Astrocyte (in vitro differentiated cells and primary cell): ENCODE data around the gene KRT17. TPM values are rescaled to one million over a fixed set of nuclear protein-coding genes. Genes with fewer than 3 reads are reported as not detected.
"Not testable (repeated sequence)": the region's sequence is repeated elsewhere in the genome, so short reads cannot be mapped to it uniquely, and the experiment has no call there.

Experiments used
- DNase-seq: peaks from one replicate; pipeline ENCODE4 v3.0.0-alpha.2; 2010; ENCODE audit warnings: low read depth
- FAIRE-seq: peaks from 2 replicates; lab custom pipeline; 2011; peaks lifted over from hg19 to GRCh38; lab: Jason Lieb, UNC
- H2AFZ ChIP-seq: 2 replicates; pipeline ENCODE4 v1.6.0; 2012; ENCODE audit warnings: low read depth, low read length, inconsistent platforms
- H3K27ac ChIP-seq: 2 replicates; pipeline ENCODE4 v1.5.1; 2011; ENCODE audit warnings: low read depth, low read length, inconsistent platforms
- H3K27me3 ChIP-seq: 2 replicates; pipeline ENCODE4 v1.6.0; 2011; ENCODE audit warnings: low read length, inconsistent platforms; ENCODE audit not compliant: insufficient read depth
- H3K36me3 ChIP-seq: 2 replicates; pipeline ENCODE4 v1.5.1; 2011; ENCODE audit warnings: low read length, inconsistent platforms; ENCODE audit not compliant: insufficient read depth
- H3K4me1 ChIP-seq: 2 replicates; pipeline ENCODE4 v1.5.1; 2011; ENCODE audit warnings: low read length, inconsistent platforms; ENCODE audit not compliant: insufficient read depth
- H3K4me2 ChIP-seq: 2 replicates; pipeline ENCODE4 v1.6.0; 2012; ENCODE audit warnings: low read length, inconsistent platforms
- H3K4me3 ChIP-seq: 2 replicates; pipeline ENCODE4 v1.5.1; 2011; ENCODE audit warnings: low read depth, mild to moderate bottlenecking, low read length, inconsistent platforms; ENCODE audit not compliant: insufficient read depth
- H3K79me2 ChIP-seq: 2 replicates; pipeline ENCODE4 v1.6.0; 2012; ENCODE audit warnings: mild to moderate bottlenecking, low read length, inconsistent platforms; ENCODE audit not compliant: insufficient read depth
- H3K9ac ChIP-seq: 2 replicates; pipeline ENCODE4 v1.6.0; 2012; ENCODE audit warnings: mild to moderate bottlenecking, low read length, inconsistent platforms
- H3K9me3 ChIP-seq: 2 replicates; pipeline ENCODE4 v1.5.1; 2012; ENCODE audit warnings: low read depth, mild to moderate bottlenecking, low read length, inconsistent platforms; ENCODE audit not compliant: insufficient read depth
- H4K20me1 ChIP-seq: 2 replicates; pipeline ENCODE4 v1.6.0; 2012; ENCODE audit warnings: low read length, inconsistent platforms; ENCODE audit not compliant: insufficient read depth
- H3K27ac Mint-ChIP-seq: one replicate; pipeline ENCODE4 v1.8.0; 2021; ENCODE audit warnings: mild to moderate bottlenecking, mixed read lengths; ENCODE audit not compliant: unreplicated experiment
- H3K27me3 Mint-ChIP-seq: one replicate; pipeline ENCODE4 v1.8.0; 2021; ENCODE audit warnings: low read depth, mixed read lengths; ENCODE audit not compliant: unreplicated experiment
- H3K36me3 Mint-ChIP-seq: one replicate; pipeline ENCODE4 v1.8.0; 2021; ENCODE audit warnings: low read depth, mixed read lengths; ENCODE audit not compliant: unreplicated experiment
- H3K4me1 Mint-ChIP-seq: one replicate; pipeline ENCODE4 v1.8.0; 2021; ENCODE audit warnings: low read depth, mixed read lengths; ENCODE audit not compliant: unreplicated experiment
- H3K4me3 Mint-ChIP-seq: one replicate; pipeline ENCODE4 v1.8.0; 2021; ENCODE audit warnings: mild to moderate bottlenecking, moderate library complexity, mixed read lengths; ENCODE audit not compliant: unreplicated experiment
- H3K9me3 Mint-ChIP-seq: one replicate; pipeline ENCODE4 v1.8.0; 2021; ENCODE audit warnings: mild to moderate bottlenecking, mixed read lengths; ENCODE audit not compliant: unreplicated experiment
- EZH2 ChIP-seq: IDR thresholded peaks from 2 replicates; pipeline ENCODE4 v1.6.1; 2012; ENCODE audit warnings: mild to moderate bottlenecking, low read length, inconsistent platforms; ENCODE audit not compliant: insufficient read depth
- total RNA-seq: library from RNA; stranded (reverse); gene quantifications from 2 replicates; pipeline ENCODE4 v1.2.1, GENCODE V29; 2021
- TF ChIP-seq, protein P1 (sequence below): IDR thresholded peaks from 2 replicates; pipeline ENCODE4 v1.5.1; 2011; ENCODE audit warnings: low read depth, mild to moderate bottlenecking, inconsistent platforms, low read length, moderate library complexity; ENCODE audit not compliant: insufficient read depth

Gene KRT17
- total RNA-seq, 1 donor from 2014 or later: 21.4 TPM

DNA sequence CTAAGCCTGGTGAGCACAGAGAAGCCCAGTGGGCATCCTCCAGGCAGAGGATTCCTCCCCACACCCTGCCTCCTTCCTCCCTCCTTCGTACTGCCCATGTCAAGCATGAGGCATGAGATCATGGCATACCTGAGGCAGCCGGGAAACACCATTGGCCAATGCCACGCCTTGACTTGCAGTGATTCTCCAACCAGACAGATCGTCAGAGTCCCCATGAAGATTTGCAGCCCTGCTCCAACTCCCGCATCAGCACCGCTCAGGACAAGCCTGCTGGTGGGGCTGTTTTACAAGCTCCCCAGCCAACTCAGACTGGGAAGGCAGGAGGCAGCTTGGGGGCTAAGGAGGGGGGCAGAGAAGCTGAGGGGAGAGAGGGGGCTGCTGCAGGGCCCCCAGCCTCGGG is 8.9 kb downstream of the KRT17 start:
- no peak overlapping the region for H3K27ac Mint-ChIP-seq
- no peak overlapping the region for H3K9ac ChIP-seq
- no peaks in the 10 kb centered on the region for H3K36me3 ChIP-seq
- no peaks in the 10 kb centered on the region for H3K9me3 ChIP-seq
- H3K79me2 ChIP-seq: no peaks in the 10 kb centered on the region
- H3K27me3 ChIP-seq: peaks cover 2% of the 10 kb centered on the region
- H3K4me1 ChIP-seq: peaks cover 5% of the 10 kb centered on the region
- H3K4me3 ChIP-seq: no peak overlapping the region
- H4K20me1 ChIP-seq: no peaks in the 10 kb centered on the region
- no peak for DNase-seq
- H2AFZ ChIP-seq: no peak overlapping the region
- no peak for FAIRE-seq
- H3K27ac ChIP-seq: no peak overlapping the region
- peaks cover 4% of the 10 kb centered on the region for H3K4me1 Mint-ChIP-seq
- no peak overlapping the region for H3K4me2 ChIP-seq
- TF ChIP-seq, protein P1, sequence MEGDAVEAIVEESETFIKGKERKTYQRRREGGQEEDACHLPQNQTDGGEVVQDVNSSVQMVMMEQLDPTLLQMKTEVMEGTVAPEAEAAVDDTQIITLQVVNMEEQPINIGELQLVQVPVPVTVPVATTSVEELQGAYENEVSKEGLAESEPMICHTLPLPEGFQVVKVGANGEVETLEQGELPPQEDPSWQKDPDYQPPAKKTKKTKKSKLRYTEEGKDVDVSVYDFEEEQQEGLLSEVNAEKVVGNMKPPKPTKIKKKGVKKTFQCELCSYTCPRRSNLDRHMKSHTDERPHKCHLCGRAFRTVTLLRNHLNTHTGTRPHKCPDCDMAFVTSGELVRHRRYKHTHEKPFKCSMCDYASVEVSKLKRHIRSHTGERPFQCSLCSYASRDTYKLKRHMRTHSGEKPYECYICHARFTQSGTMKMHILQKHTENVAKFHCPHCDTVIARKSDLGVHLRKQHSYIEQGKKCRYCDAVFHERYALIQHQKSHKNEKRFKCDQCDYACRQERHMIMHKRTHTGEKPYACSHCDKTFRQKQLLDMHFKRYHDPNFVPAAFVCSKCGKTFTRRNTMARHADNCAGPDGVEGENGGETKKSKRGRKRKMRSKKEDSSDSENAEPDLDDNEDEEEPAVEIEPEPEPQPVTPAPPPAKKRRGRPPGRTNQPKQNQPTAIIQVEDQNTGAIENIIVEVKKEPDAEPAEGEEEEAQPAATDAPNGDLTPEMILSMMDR: no peak
- no peak for TF ChIP-seq EZH2
- no peaks in the 10 kb centered on the region for H3K9me3 Mint-ChIP-seq
- no peak overlapping the region for H3K4me3 Mint-ChIP-seq
- peaks cover 2% of the 10 kb centered on the region for H3K36me3 Mint-ChIP-seq
- H3K27me3 Mint-ChIP-seq: peaks cover 16% of the 10 kb centered on the region

DNA sequence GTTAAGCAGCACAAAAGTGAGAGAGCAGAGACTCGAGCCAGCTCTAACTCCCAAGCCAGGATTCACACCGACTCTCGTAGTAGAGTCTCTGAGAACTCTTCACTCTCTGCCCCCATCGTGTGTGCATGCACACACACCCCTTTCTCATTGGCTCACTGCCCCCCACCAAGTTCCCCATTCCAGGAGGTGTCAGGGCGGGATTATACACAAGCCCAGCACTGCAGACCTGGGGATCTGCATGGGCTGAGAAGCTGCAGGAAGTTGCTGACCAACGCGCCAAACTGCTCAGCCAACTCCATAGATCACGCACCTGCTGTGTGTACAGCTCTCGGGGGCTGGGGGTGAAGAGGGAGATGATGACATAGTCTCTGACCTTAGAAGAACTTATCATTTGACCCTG is 9.6 kb downstream of the KRT17 start:
- H3K4me1 ChIP-seq, H3K9me3 ChIP-seq, H4K20me1 ChIP-seq, H3K4me3 Mint-ChIP-seq, H3K4me2 ChIP-seq, H3K27ac Mint-ChIP-seq, H3K36me3 ChIP-seq, DNase-seq, H3K27ac ChIP-seq, H3K4me3 ChIP-seq, H3K4me1 Mint-ChIP-seq, H3K27me3 ChIP-seq, H3K36me3 Mint-ChIP-seq, H3K9ac ChIP-seq, H3K9me3 Mint-ChIP-seq, H2AFZ ChIP-seq, H3K79me2 ChIP-seq, FAIRE-seq: not testable (repeated sequence)
- H3K27me3 Mint-ChIP-seq: peaks cover 22% of the 10 kb centered on the region

DNA sequence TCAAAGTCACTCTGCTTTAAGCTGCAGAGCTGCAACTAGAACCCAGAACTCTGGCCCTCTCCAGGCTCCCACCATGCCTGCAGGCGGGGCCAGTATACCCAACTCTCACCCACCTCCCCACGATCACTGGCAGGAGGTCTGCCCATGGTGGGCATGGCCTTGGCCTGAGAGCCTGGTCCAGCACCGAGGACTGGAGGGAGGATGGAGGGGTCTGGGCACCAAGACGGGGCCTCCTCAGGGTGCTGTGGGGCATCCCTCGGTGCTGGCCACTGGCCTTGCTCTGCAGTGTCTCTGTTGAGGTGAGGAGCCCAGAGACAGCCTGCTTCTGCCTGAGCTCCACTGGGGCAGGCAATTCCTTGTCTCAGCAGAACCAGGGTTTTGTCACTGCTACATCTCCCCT is 10.3 kb downstream of the KRT17 start:
- Histone ChIP-seq H3K36me3 (no peaks in the 10 kb centered on the region), H3K9me3 (no peaks in the 10 kb centered on the region), H3K4me1 (peaks cover 5% of the 10 kb centered on the region), H3K27ac (no peak overlapping the region), H3K4me3 (no peak overlapping the region), H4K20me1 (no peaks in the 10 kb centered on the region), H3K9ac (no peak overlapping the region), H3K4me2 (no peak overlapping the region), H3K79me2 (no peaks in the 10 kb centered on the region), H3K27me3 (peaks cover 4% of the 10 kb centered on the region), H2AFZ (no peak overlapping the region)
- peaks cover 2% of the 10 kb centered on the region for H3K4me1 Mint-ChIP-seq
- no peak for FAIRE-seq
- H3K27me3 Mint-ChIP-seq: peaks cover 28% of the 10 kb centered on the region
- H3K4me3 Mint-ChIP-seq: no peak overlapping the region
- H3K27ac Mint-ChIP-seq: no peak overlapping the region
- no peak for DNase-seq
- H3K36me3 Mint-ChIP-seq: peaks cover 2% of the 10 kb centered on the region
- H3K9me3 Mint-ChIP-seq: peaks cover 2% of the 10 kb centered on the region
- TF ChIP-seq, protein P1: no peak
- TF ChIP-seq EZH2: no peak
